ENCODE measurements around the gene FAM120C. TPM values are rescaled to one million over a fixed set of nuclear protein-coding genes. Genes with fewer than 3 reads are reported as not detected.

Gene FAM120C
- polyA plus RNA-seq, 3 donors = 1.7 to 2.6 (median 1.8) TPM

DNA sequence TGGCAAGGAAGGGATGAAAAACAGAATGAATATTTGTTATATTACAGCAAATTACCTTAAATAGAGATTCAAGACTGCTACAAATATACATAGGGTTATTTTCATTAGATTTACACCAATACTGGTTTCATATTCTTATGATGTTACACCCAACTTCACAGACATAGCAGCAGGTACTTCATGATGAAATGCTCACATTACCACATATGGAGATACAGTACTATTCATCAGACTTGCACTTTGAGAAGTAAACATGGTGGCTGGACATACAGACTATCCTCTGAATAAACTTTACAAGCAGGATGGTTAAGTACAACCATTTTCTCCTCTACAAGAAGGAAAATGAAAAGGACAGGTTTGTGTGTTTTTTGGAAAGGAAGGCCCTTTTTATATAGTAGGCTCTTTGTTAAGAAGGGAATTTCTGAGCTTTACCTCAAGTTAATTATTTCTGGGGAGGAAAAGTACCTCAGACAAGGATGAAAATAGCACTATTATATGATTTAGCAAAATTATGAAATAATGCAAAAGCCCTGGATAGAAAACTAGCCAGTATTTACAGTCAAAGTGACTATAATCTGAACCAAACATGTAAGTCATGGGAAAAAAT is 12.0 kb upstream of the FAM120C start:
- TF ChIP-seq, protein P1, sequence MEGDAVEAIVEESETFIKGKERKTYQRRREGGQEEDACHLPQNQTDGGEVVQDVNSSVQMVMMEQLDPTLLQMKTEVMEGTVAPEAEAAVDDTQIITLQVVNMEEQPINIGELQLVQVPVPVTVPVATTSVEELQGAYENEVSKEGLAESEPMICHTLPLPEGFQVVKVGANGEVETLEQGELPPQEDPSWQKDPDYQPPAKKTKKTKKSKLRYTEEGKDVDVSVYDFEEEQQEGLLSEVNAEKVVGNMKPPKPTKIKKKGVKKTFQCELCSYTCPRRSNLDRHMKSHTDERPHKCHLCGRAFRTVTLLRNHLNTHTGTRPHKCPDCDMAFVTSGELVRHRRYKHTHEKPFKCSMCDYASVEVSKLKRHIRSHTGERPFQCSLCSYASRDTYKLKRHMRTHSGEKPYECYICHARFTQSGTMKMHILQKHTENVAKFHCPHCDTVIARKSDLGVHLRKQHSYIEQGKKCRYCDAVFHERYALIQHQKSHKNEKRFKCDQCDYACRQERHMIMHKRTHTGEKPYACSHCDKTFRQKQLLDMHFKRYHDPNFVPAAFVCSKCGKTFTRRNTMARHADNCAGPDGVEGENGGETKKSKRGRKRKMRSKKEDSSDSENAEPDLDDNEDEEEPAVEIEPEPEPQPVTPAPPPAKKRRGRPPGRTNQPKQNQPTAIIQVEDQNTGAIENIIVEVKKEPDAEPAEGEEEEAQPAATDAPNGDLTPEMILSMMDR (IDR thresholded peaks at IDR 0.05) = no peak
- H3K27ac Mint-ChIP-seq = no peak overlapping the region

DNA sequence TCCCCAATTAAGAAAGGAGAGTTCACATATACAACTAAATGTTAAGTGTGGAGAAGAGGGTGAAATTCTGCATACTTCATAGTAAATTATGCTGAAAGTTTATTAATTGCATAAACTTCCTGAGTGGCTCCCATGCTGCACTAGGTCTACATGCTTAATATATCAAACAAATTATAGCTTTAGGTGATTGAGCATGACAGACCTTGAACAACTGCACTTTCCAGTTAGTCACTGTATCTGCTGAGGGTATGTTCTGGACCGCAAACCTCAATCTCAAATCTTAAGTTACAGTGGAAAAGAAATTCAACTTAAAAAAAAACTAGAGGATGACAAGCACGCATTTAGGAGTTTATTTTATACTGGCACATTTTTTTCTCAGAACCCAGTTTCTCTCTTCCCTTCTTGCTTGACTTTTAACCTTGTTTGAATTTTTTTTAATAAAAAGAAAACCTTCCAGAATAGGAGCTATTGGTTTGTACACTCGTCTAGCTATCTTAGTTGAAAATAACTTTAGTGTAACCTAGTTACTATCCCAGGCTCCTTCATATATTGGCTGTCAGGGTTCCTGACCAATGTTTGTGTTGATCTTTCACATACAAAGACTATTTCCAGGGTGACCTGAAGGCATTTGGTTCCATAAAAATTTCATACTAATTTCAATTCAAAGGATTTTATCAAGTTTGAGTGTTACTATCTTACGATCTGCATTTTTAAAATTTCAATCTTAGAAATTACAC is 10.2 kb upstream of the FAM120C start:
- Histone ChIP-seq H3K9ac (ENCODE audit: insufficient read depth, low read length, poor library complexity, severe bottlenecking) (no peak overlapping the region), H3K9me3 (replicated peaks in 1 of 2; ENCODE audit: control insufficient read depth in 1 of 2, insufficient read depth in 1 of 2, low read length in 2 of 2) (no peaks in the 10 kb centered on the region), H3K79me2 (ENCODE audit: insufficient read depth, low read length) (no peaks in the 10 kb centered on the region), H3K4me1 (ENCODE audit: control insufficient read depth in 1 of 2, insufficient read depth in 2 of 2, low read length in 2 of 2) (no peaks in the 10 kb centered on the region), H3K27ac (ENCODE audit: low read depth in 1 of 2, low read length in 2 of 2) (no peak overlapping the region), H2AFZ (ENCODE audit: insufficient read depth, low read depth, low read length, poor library complexity, severe bottlenecking) (no peak overlapping the region), H3K4me3 (replicated peaks in 1 of 3; ENCODE audit: low read depth in 2 of 3, low read length in 3 of 3) (no peak overlapping the region), H3K4me2 (replicated peaks; ENCODE audit: extremely low read depth, low read length, poor library complexity, severe bottlenecking) (no peak overlapping the region), H3K36me3 (replicated peaks in 1 of 2; ENCODE audit: control insufficient read depth in 1 of 2, insufficient read depth in 2 of 2, low read length in 2 of 2) (no peaks in the 10 kb centered on the region), H3K27me3 (ENCODE audit: control insufficient read depth in 2 of 2, insufficient read depth in 2 of 2, low read length in 2 of 2) (peaks cover 4 to 7% of the 10 kb centered on the region in 2 donors), H4K20me1 (ENCODE audit: insufficient read depth, low read length) (no peaks in the 10 kb centered on the region)
- H3K36me3 Mint-ChIP-seq = no peaks in the 10 kb centered on the region
- H3K27me3 Mint-ChIP-seq (ENCODE audit: low read depth in 3 of 3) = peaks cover 0 to 7% (median 7%) of the 10 kb centered on the region in 3 donors
- no peak for DNase-seq
- intact Hi-C loops (cut with micrococcal nuclease) = no loop called here
- no peaks in the 10 kb centered on the region for H3K4me1 Mint-ChIP-seq
- peaks cover 0 to 1% (median 0%) of the 10 kb centered on the region in 7 donors for H3K9me3 Mint-ChIP-seq
- H3K27ac Mint-ChIP-seq = no peak overlapping the region
- no peak overlapping the region for H3K4me3 Mint-ChIP-seq
- TF ChIP-seq, protein P1 (IDR thresholded peaks at IDR 0.05) = no peak
- WGBS (ENCODE audit: insufficient coverage) = no CpG with 5 or more reads among the region's 4 CpGs

More for the DNA sequence above, 12.0 kb upstream of the FAM120C start:
- H3K4me3 Mint-ChIP-seq = no peak overlapping the region
- Histone ChIP-seq H3K4me1 (ENCODE audit: control insufficient read depth in 1 of 2, insufficient read depth in 2 of 2, low read length in 2 of 2) (no peaks in the 10 kb centered on the region), H3K4me3 (replicated peaks in 1 of 3; ENCODE audit: low read depth in 2 of 3, low read length in 3 of 3) (no peak overlapping the region), H3K27me3 (ENCODE audit: control insufficient read depth in 2 of 2, insufficient read depth in 2 of 2, low read length in 2 of 2) (peaks cover 4 to 7% of the 10 kb centered on the region in 2 donors), H4K20me1 (ENCODE audit: insufficient read depth, low read length) (no peaks in the 10 kb centered on the region), H2AFZ (ENCODE audit: insufficient read depth, low read depth, low read length, poor library complexity, severe bottlenecking) (no peak overlapping the region), H3K9ac (ENCODE audit: insufficient read depth, low read length, poor library complexity, severe bottlenecking) (no peak overlapping the region), H3K27ac (ENCODE audit: low read depth in 1 of 2, low read length in 2 of 2) (no peak overlapping the region), H3K4me2 (replicated peaks; ENCODE audit: extremely low read depth, low read length, poor library complexity, severe bottlenecking) (no peak overlapping the region), H3K9me3 (replicated peaks in 1 of 2; ENCODE audit: control insufficient read depth in 1 of 2, insufficient read depth in 1 of 2, low read length in 2 of 2) (no peaks in the 10 kb centered on the region), H3K36me3 (replicated peaks in 1 of 2; ENCODE audit: control insufficient read depth in 1 of 2, insufficient read depth in 2 of 2, low read length in 2 of 2) (no peaks in the 10 kb centered on the region), H3K79me2 (ENCODE audit: insufficient read depth, low read length) (no peaks in the 10 kb centered on the region)
- no peaks in the 10 kb centered on the region for H3K36me3 Mint-ChIP-seq
- H3K27me3 Mint-ChIP-seq (ENCODE audit: low read depth in 3 of 3) = peaks cover 2 to 14% (median 11%) of the 10 kb centered on the region in 3 donors
- no peak for DNase-seq
- intact Hi-C loops (cut with micrococcal nuclease) = no loop called here
- no peaks in the 10 kb centered on the region for H3K4me1 Mint-ChIP-seq
- peaks cover 0 to 3% (median 0%) of the 10 kb centered on the region in 7 donors for H3K9me3 Mint-ChIP-seq

Data from CD14-positive monocyte (primary cell).